Common myeloid progenitor, CD34-positive (primary cell): ENCODE measurements around the gene SEMA4C.

Experiments
- CTCF ChIA-PET: fragments of 350-600 bp; sonication (Branson Sonifier 250); formaldehyde crosslinking; loops from one replicate; lab custom pipeline; 2021; ENCODE audit warnings: antibody characterized with exemption; lab: Charles Lee
- POLR2A ChIA-PET: fragments of 350-600 bp; sonication (Branson Sonifier 250); formaldehyde crosslinking; loops from one replicate; lab custom pipeline; 2021; ENCODE audit warnings: antibody characterized with exemption; lab: Charles Lee
- DNase-seq, 3 donors: peaks; one replicate each; pipeline versions ENCODE4 v3.0.0 to v3.0.0-alpha.2; 2013
- H3K27ac ChIP-seq, 2 experiments: 1 replicate in 1 of 2; 2 replicates in 1 of 2; pipeline ENCODE4 v1.7.0; 2013; ENCODE audit warnings: inconsistent platforms in 2 of 2, low read length in 2 of 2, mild to moderate bottlenecking in 2 of 2, low read depth in 1 of 2, moderate library complexity in 1 of 2; ENCODE audit not compliant: severe bottlenecking in 2 of 2, insufficient read depth in 1 of 2, poor library complexity in 1 of 2
- H3K27me3 ChIP-seq, 5 experiments: replicated peaks in 2 of 5; 1 replicate in 3 of 5; 2 replicates in 2 of 5; pipeline versions ENCODE4 v1.6.1 to v1.7.0; 2013; ENCODE audit warnings: low read length in 4 of 5, mild to moderate bottlenecking in 2 of 5, moderate library complexity in 2 of 5, inconsistent platforms in 1 of 5; ENCODE audit not compliant: insufficient read depth in 5 of 5, control insufficient read depth in 4 of 5
- H3K36me3 ChIP-seq, 4 experiments: 1 replicate in 2 of 4; 2 replicates in 2 of 4; pipeline versions ENCODE4 v1.6.1 to v1.7.0; 2013; ENCODE audit warnings: low read length in 3 of 4, control low read depth in 1 of 4, mild to moderate bottlenecking in 1 of 4; ENCODE audit not compliant: control insufficient read depth in 4 of 4, insufficient read depth in 4 of 4
- H3K4me1 ChIP-seq, 4 experiments: 1 replicate in 3 of 4; 2 replicates in 1 of 4; pipeline versions ENCODE4 v1.6.1 to v1.7.1; 2013; ENCODE audit warnings: low read length in 3 of 4, mild to moderate bottlenecking in 3 of 4, control low read depth in 1 of 4, inconsistent platforms in 1 of 4, moderate library complexity in 1 of 4; ENCODE audit not compliant: control insufficient read depth in 4 of 4, insufficient read depth in 4 of 4; ENCODE audit errors: control extremely low read depth in 1 of 4
- H3K4me3 ChIP-seq, 7 experiments: 1 replicate in 4 of 7; 2 replicates in 3 of 7; pipeline versions ENCODE4 v1.5.1 to v1.7.0; 2013; ENCODE audit warnings: mild to moderate bottlenecking in 7 of 7, low read length in 6 of 7, moderate library complexity in 6 of 7, inconsistent platforms in 2 of 7, low read depth in 2 of 7, control low read depth in 1 of 7; ENCODE audit not compliant: insufficient read depth in 4 of 7, control insufficient read depth in 1 of 7; ENCODE audit errors: extremely low read depth in 1 of 7
- H3K9me3 ChIP-seq, 5 experiments: 1 replicate in 4 of 5; 2 replicates in 1 of 5; pipeline versions ENCODE4 v1.6.1 to v1.7.1; 2013; ENCODE audit warnings: low read length in 4 of 5, mild to moderate bottlenecking in 2 of 5, inconsistent platforms in 1 of 5, low read depth in 1 of 5, moderate library complexity in 1 of 5; ENCODE audit not compliant: control insufficient read depth in 4 of 5, insufficient read depth in 2 of 5; ENCODE audit errors: control extremely low read depth in 1 of 5
- WGBS: methylation state at CpG from one replicate; pipeline ENCODE4 v1.1.5; 2013; ENCODE audit not compliant: insufficient coverage; 5-methylcytosine and 5-hydroxymethylcytosine counted together

SEMA4C gene

GRCh38 chr2:96875498-96876268 is 5.8 kb upstream of the SEMA4C start:
- no peak for DNase-seq
- H3K27ac ChIP-seq, result no peak overlapping the region

DNA sequence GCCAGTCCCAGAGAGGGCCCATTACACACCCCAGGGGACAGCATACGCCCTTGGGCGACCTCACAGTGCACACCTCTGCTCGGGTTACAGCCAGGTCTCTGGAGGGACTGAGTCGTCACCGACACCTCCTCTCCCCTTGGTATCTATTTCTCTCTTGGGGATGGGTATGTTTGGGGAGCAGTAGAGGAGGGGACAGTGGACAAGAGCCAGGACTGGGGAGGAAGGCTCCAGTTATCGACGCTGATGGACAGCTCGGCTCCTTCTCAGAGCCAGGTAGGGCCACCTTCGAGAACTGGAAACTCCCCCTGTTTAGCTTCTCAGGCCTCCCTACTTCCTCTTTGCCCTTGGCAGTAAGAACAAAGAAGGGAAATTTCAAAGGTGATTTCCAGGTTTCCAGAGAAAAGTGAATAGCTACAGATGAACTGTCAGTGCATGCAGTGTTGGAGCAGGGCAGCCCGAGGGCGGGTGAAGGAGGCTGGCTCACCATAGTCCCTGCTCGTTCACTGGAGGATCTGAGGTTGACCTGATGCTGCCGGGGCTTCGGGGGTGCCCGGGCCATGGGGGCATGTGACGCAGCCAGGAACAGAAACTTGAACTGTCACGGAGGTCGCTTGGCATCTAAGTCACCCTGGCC is 4.4 kb upstream of the SEMA4C start:
- Histone ChIP-seq H3K27me3 (peaks cover 0 to 5% (median 4%) of the 10 kb centered on the region in 5 experiments), H3K4me3 (no peak overlapping the region), H3K36me3 (no peaks in the 10 kb centered on the region), H3K4me1 (peaks cover 0 to 17% (median 12%) of the 10 kb centered on the region in 4 experiments), H3K9me3 (no peaks in the 10 kb centered on the region), H3K27ac (no peak overlapping the region)
- 70% methylated on average over 11 of the region's 18 CpGs for WGBS
- POLR2A ChIA-PET, result interaction anchor here (1.0 to 1.1 kb wide), 2 partner anchors 16 to 80 kb away, joined by 3 read pairs; partner anchors contain the start of gene ANKRD39
- DNase-seq, result peak in 2 of 3 donors; percentile 47 to 53
- CTCF ChIA-PET, result interaction anchor here (0.5 to 2.3 kb wide), 8 partner anchors 10 to 470 kb away, joined by 3 to 6 read pairs (median 4); partner anchors contain the start of gene ANKRD39

More at GRCh38 chr2:96875498-96876268, 5.8 kb upstream of the SEMA4C start:
- no peak overlapping the region for H3K4me3 ChIP-seq
- H3K27me3 ChIP-seq, result peaks cover 0 to 5% (median 0%) of the 10 kb centered on the region in 5 experiments
- ChIA-PET CTCF (interaction anchor here (0.7 kb wide), 1 partner anchor 72 kb away, joined by 3 read pairs; no protein-coding TSS in a partner anchor), POLR2A (no interaction called here)
- H3K9me3 ChIP-seq, result no peaks in the 10 kb centered on the region
- H3K36me3 ChIP-seq, result no peaks in the 10 kb centered on the region
- WGBS, result 97% methylated on average over 9 of the region's 14 CpGs
- peaks cover 0 to 12% (median 4%) of the 10 kb centered on the region in 4 experiments for H3K4me1 ChIP-seq

DNA sequence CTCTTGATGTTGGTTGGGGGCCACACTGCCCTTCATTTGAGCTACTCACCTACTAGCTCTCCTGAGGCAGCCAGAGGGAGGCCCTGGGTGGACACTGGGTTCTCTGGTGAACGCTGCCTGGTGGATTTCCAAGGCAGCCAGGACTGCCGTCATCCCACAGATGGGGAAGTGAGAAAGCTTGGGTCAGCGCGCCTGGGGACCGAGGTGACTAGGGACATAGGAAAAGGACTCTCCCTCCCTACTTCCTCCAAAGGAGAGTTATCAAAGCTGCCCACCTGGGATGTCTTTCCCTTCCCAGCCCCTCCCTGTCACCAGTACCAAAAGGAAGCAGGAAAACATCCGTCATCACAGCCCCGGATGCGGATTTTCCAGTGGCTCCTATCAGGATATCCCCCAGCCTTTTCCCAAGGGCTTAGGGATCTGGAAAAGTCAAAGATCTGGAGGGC is 3.8 kb upstream of the SEMA4C start:
- H3K4me1 ChIP-seq, result peaks cover 0 to 17% (median 14%) of the 10 kb centered on the region in 4 experiments
- DNase-seq, result no peak
- H3K27me3 ChIP-seq, result peaks cover 0 to 5% (median 4%) of the 10 kb centered on the region in 5 experiments
- ChIA-PET POLR2A (interaction anchor here (1.0 to 1.1 kb wide), 2 partner anchors 16 to 80 kb away, joined by 3 read pairs; partner anchors contain the start of gene ANKRD39), CTCF (interaction anchor here (0.9 to 2.3 kb wide), 8 partner anchors 10 to 81 kb away, joined by 3 to 6 read pairs (median 4); partner anchors contain the start of gene ANKRD39)
- 48% methylated on average over 5 of the region's 8 CpGs for WGBS
- H3K4me3 ChIP-seq, result no peak overlapping the region
- no peaks in the 10 kb centered on the region for H3K36me3 ChIP-seq
- no peak overlapping the region for H3K27ac ChIP-seq
- no peaks in the 10 kb centered on the region for H3K9me3 ChIP-seq

DNA sequence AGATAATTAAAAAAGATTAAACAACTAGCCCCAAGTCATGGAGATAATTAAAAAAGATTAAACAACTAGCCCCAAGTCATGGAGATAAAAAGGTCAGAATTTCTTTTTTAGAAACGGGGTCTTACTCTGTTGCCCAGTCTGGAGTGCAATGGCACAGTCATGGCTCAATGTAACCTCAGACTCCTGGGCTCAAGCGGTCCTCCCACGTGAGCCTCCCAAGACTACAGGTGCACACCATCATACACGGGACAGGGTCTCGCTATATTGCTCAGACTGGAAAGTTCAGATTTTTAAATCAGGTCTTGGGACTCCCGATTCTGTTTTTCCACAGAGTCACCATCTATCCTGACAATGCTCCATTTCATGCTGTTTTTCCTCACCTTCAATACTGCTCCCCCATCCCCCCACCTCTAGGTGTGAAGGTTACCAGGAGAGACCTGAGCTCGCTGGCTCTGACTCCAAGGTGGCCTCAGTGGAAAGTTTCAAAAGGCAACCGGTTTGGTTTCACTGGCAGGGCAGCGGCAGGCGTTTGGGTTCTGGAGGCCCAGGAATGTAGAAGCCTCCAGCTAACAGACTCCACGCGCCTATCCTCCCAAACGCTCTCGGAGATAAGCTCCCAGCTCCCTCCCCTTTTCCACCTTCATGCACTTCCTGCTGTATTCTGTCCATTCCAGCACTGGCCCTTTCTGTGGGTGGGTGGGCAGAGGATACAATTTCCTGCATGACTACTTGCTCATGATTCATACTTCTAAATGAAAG is 2.9 kb upstream of the SEMA4C start:
- WGBS, result 98% methylated on average over 10 of the region's 14 CpGs
- POLR2A ChIA-PET, result no interaction called here
- H3K27ac ChIP-seq, result no peak overlapping the region
- no peaks in the 10 kb centered on the region for H3K9me3 ChIP-seq
- H3K4me3 ChIP-seq, result no peak overlapping the region
- H3K36me3 ChIP-seq, result no peaks in the 10 kb centered on the region
- DNase-seq, result no peak
- H3K4me1 ChIP-seq, result peaks cover 0 to 24% (median 22%) of the 10 kb centered on the region in 4 experiments
- CTCF ChIA-PET, result interaction anchor here (1.0 to 2.3 kb wide), 6 partner anchors 14 to 89 kb away, joined by 3 to 6 read pairs (median 4); no protein-coding TSS in a partner anchor
- H3K27me3 ChIP-seq, result peaks cover 0 to 5% (median 4%) of the 10 kb centered on the region in 5 experiments

DNA sequence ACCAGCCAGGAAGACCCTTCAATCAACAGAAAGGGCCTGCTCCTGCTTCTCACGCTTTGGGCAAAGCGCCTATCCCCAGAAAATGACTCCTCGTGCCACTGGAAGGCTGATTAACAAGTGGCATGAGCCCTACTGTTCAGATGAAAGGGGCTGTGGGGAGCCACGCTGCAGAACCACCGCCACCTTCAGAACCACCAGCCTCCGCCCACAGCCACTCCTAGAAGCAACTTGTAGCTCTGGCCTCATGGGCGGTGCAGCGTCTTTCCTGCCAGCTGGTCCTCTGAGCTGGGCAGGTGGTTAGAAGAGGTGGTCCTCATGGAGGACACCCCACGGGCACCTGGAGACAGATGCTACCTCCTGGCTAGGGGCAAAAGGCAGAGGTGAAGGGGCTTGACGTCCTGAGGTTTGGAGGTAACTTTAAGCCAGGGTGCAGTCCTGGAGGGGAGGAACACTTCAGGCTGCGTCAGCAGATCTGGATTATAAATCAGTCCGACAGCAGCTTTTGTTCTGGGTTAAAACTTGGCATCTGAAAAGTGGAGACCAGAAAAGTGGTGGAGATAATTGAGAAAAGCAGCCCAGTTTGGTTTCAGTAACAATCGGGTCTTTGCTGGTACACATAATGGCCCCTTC is 861 bp upstream of the SEMA4C start:
- H3K9me3 ChIP-seq, result no peaks in the 10 kb centered on the region
- WGBS, result 4% methylated on average over 12 of the region's 13 CpGs
- peak overlapping the region in 1 of 2 experiments; percentile 74 for H3K27ac ChIP-seq

More for the DNA sequence above, 861 bp upstream of the SEMA4C start:
- ChIA-PET CTCF (interaction anchor here (0.8 to 2.1 kb wide), 8 partner anchors 10 to 91 kb away, joined by 3 to 9 read pairs (median 3); partner anchors contain the start of gene ANKRD39), POLR2A (interaction anchor here (1.0 kb wide), 1 partner anchor 22 kb away, joined by 3 read pairs; no protein-coding TSS in a partner anchor)
- peaks cover 0 to 5% (median 4%) of the 10 kb centered on the region in 5 experiments for H3K27me3 ChIP-seq
- DNase-seq, result peak in 2 of 3 donors; percentile 73 to 80
- H3K4me3 ChIP-seq, result peak overlapping the region in 6 of 7 experiments; percentile 67 to 85 (median 72)
- H3K4me1 ChIP-seq, result peaks cover 0 to 45% (median 41%) of the 10 kb centered on the region in 4 experiments
- peaks cover 0 to 4% (median 2%) of the 10 kb centered on the region in 4 experiments for H3K36me3 ChIP-seq
